PC-9 (cell line): ENCODE data around the gene JMJD1C.

ENCODE experiments used
- CTCF ChIP-seq: fragments of 200-600 bp; sonication (generic); conservative IDR thresholded peaks from 2 replicates; pipeline ENCODE4 v1.6.1; 2017; ENCODE audit warnings: mixed run types, antibody characterized with exemption, mild to moderate bottlenecking, moderate library complexity
- EZH2 ChIP-seq: fragments of 200-600 bp; sonication (generic); IDR thresholded peaks from 2 replicates; pipeline ENCODE4 v1.8.0; 2017; ENCODE audit warnings: antibody characterized with exemption, low read depth

DNA sequence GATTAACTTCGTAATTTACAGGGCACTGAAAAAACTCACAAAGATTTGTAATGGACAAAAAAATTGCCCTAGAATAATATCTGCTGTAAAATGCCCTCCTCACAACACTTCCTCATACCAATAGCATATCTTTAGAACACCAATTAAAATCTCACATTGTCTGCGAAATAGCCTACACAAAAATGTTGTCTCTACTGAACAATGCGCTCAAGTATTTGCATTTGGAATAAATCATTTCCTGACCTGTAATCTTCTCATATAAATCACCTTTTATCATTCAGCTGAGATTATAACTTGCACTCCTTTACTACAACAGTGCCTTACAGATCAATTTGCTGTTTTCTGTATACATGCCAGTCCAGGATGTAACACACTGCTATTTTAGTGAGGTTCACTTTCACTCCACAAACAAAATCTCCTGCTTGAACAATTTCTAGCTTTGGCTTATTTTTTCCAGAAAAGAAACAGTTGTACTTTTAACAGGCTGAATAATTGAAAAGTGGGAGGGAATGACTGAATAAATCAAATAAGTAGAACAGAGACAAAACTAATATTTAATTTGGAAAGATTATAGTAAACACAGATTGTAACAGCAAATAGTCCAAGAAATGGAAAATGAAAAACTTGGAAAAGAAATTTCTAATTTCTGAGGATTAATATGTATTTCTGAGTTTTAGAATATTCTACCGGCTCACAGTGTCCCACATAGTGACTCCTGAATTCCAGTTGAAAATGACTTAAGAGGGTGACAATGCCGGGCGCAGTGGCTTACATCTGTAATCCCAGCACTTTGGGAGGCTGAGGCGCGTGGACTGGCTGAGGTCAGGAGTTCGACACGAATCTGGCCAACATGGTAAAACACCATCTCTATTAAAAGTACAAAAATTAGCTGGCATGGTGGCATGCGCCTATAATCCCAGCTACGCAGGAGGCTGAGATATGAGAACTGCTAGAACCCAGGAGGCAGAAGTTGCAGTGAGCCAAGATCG lies 30.6 kb downstream of the JMJD1C start:
- TF ChIP-seq CTCF: no peak
- no peak for TF ChIP-seq EZH2
